SK-N-SH (cell line): Measurements from ENCODE around the gene ARHGAP40.

Source experiments
- ELF1 ChIP-seq: IDR thresholded peaks from 2 replicates; pipeline ENCODE4 v1.4.0; 2012
- EP300 ChIP-seq, 2 experiments: IDR thresholded peaks; 2 replicates each; pipeline versions ENCODE4 v1.4.0 to v1.6.1; 2012; ENCODE audit warnings: borderline replicate concordance in 1 of 2, low read depth in 1 of 2, low read length in 1 of 2
- POLR2AphosphoS5 ChIP-seq: IDR thresholded peaks from 2 replicates; pipeline ENCODE4 v1.6.1; 2012; ENCODE audit warnings: low read depth, low read length
- TAF1 ChIP-seq: IDR thresholded peaks from 2 replicates; pipeline ENCODE4 v1.6.1; 2012; ENCODE audit warnings: low read depth, mild to moderate bottlenecking, low read length, moderate library complexity, borderline replicate concordance
- TCF12 ChIP-seq: IDR thresholded peaks from 2 replicates; pipeline ENCODE4 v1.4.0; 2012
- TF ChIP-seq, protein P1 (sequence below): IDR thresholded peaks from 2 replicates; pipeline ENCODE4 v1.4.0; 2012; ENCODE audit warnings: low read depth
- TF ChIP-seq, protein P2 (sequence below): fragments of 200-600 bp; sonication (generic); IDR thresholded peaks from 2 replicates; pipeline ENCODE4 v1.6.1; 2017; ENCODE audit warnings: antibody characterized with exemption, mild to moderate bottlenecking, moderate library complexity
- TF ChIP-seq, protein P3 (sequence below): IDR thresholded peaks from 2 replicates; pipeline ENCODE4 v1.6.1; 2012; ENCODE audit warnings: mild to moderate bottlenecking, low read depth, low read length, moderate library complexity
- TF ChIP-seq, protein P4 (sequence below): fragments of 150-350 bp; IDR thresholded peaks from 2 replicates; pipeline ENCODE4 v1.6.1; 2017; ENCODE audit warnings: antibody characterized with exemption, low read length, low read depth, borderline replicate concordance

DNA sequence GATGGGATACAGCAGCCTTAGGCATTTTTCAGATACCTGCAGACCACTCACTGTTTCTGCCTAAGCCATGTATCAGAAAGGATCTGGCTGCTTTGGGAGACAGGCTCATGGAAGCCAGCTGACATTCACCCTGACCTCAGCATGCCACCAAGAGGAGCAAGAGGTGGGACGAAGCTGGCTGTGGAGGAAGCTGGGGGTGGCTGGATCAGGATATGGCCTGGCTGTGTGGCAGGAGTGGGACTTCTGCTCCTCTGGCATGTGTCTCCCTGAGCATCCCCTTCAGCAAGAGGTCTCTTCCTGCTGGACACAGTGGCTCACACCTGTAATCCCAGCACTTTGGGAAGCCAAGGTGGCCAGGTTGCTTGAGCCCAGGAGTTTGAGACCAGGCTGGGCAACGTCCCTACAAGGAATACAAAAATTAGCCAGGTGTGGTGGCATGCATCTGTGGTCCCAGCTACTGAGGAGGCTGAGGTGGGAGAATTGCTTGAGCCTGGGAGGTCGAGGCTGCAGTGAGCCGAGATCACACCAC is 19.7 kb upstream of the ARHGAP40 start:
- TF ChIP-seq, protein P1, sequence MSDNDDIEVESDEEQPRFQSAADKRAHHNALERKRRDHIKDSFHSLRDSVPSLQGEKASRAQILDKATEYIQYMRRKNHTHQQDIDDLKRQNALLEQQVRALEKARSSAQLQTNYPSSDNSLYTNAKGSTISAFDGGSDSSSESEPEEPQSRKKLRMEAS = no peak
- TF ChIP-seq, protein P2, sequence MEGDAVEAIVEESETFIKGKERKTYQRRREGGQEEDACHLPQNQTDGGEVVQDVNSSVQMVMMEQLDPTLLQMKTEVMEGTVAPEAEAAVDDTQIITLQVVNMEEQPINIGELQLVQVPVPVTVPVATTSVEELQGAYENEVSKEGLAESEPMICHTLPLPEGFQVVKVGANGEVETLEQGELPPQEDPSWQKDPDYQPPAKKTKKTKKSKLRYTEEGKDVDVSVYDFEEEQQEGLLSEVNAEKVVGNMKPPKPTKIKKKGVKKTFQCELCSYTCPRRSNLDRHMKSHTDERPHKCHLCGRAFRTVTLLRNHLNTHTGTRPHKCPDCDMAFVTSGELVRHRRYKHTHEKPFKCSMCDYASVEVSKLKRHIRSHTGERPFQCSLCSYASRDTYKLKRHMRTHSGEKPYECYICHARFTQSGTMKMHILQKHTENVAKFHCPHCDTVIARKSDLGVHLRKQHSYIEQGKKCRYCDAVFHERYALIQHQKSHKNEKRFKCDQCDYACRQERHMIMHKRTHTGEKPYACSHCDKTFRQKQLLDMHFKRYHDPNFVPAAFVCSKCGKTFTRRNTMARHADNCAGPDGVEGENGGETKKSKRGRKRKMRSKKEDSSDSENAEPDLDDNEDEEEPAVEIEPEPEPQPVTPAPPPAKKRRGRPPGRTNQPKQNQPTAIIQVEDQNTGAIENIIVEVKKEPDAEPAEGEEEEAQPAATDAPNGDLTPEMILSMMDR = no peak
- TF ChIP-seq TAF1 (no peak), EP300 (IDR thresholded peaks at IDR 0.05; ENCODE audit: borderline replicate concordance in 1 of 2, low read depth in 1 of 2, low read length in 1 of 2) (no peak), TCF12 (no peak), POLR2AphosphoS5 (no peak), ELF1 (no peak)
- TF ChIP-seq, protein P3, sequence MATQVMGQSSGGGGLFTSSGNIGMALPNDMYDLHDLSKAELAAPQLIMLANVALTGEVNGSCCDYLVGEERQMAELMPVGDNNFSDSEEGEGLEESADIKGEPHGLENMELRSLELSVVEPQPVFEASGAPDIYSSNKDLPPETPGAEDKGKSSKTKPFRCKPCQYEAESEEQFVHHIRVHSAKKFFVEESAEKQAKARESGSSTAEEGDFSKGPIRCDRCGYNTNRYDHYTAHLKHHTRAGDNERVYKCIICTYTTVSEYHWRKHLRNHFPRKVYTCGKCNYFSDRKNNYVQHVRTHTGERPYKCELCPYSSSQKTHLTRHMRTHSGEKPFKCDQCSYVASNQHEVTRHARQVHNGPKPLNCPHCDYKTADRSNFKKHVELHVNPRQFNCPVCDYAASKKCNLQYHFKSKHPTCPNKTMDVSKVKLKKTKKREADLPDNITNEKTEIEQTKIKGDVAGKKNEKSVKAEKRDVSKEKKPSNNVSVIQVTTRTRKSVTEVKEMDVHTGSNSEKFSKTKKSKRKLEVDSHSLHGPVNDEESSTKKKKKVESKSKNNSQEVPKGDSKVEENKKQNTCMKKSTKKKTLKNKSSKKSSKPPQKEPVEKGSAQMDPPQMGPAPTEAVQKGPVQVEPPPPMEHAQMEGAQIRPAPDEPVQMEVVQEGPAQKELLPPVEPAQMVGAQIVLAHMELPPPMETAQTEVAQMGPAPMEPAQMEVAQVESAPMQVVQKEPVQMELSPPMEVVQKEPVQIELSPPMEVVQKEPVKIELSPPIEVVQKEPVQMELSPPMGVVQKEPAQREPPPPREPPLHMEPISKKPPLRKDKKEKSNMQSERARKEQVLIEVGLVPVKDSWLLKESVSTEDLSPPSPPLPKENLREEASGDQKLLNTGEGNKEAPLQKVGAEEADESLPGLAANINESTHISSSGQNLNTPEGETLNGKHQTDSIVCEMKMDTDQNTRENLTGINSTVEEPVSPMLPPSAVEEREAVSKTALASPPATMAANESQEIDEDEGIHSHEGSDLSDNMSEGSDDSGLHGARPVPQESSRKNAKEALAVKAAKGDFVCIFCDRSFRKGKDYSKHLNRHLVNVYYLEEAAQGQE = no peak
- TF ChIP-seq, protein P4, sequence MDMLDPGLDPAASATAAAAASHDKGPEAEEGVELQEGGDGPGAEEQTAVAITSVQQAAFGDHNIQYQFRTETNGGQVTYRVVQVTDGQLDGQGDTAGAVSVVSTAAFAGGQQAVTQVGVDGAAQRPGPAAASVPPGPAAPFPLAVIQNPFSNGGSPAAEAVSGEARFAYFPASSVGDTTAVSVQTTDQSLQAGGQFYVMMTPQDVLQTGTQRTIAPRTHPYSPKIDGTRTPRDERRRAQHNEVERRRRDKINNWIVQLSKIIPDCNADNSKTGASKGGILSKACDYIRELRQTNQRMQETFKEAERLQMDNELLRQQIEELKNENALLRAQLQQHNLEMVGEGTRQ = no peak
